DOHH2 (cell line): ENCODE measurements around the gene PEX5.

Experiments
- CTCF ChIP-seq: fragments of 200-600 bp; sonication (generic); IDR thresholded peaks from one replicate; pipeline ENCODE4 v1.5.1; 2014; ENCODE audit warnings: antibody characterized with exemption, mild to moderate bottlenecking, low read depth, low read length; ENCODE audit not compliant: poor library complexity, severe bottlenecking
- EZH2phosphoT487 ChIP-seq: fragments of 200-600 bp; sonication (generic); IDR thresholded peaks from 2 replicates; pipeline ENCODE4 v1.6.1; 2017; ENCODE audit warnings: borderline replicate concordance, mild to moderate bottlenecking, antibody characterized with exemption, low read length, moderate library complexity, mixed read lengths

GRCh38 chr12:7210642-7211151 lies 21.2 kb downstream of the PEX5 start:
- TF ChIP-seq CTCF: no peak
- no peak for TF ChIP-seq EZH2phosphoT487
